ENCODE measurements around the gene DUSP8.
"Not testable (repeated sequence)": the region's sequence is repeated elsewhere in the genome, so short reads cannot be mapped to it uniquely, and the experiment has no call there.

DUSP8 gene

DNA sequence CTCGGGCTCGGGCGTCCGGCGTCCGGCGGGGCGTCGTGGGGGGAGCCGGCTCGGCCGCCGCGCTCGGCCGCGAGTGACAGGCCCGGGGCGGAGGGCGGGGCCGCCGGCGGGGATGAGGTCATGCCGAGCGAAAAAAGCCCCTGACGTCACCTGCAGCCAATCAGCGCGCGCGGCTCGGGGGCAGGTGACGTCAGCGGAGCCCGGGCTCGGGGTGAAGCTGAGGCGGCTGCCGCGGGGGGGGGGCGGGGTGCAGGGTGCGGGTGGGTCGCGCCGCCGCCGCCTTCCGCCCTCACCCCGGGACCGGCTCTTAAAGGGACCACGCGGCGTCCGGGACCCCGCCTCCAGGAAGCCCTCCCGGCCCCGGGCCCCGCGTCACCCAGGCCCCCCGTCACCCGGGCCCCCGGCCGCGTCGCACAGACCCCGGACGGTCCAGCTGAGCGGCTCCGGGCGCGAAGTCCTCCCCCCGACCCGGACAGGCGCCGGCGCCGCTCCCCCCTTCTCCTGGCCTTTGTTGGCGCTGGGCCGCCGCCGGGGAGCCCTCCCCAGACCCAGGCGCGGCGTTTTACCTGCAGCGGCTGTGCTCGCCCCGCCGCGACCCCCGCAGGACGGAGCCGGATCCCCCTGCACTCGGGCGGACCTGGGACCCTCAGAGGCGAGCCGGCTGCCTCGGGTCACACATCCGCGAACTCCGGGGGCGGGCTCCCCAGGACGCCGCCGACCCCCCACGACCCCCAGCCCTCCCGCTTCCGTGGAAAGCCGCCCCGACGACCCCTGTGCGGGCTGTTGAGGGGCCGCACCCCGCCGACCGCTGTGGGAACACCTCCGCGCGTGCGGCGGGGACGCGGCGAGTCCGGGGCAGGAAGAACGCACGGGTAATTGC, at the start of gene DUSP8:
Gene DUSP8, minus strand, starts transcription at position 75 of the 880 bp plus-strand sequence. CDS start 6,445 bp downstream, outside the sequence.
- peak; percentile 79 to 94 for DNase-seq

GRCh38 chr11:1619449-1619848, 47.4 kb upstream of the DUSP8 start:
- peak; percentile 8 to 23 for DNase-seq

DNA sequence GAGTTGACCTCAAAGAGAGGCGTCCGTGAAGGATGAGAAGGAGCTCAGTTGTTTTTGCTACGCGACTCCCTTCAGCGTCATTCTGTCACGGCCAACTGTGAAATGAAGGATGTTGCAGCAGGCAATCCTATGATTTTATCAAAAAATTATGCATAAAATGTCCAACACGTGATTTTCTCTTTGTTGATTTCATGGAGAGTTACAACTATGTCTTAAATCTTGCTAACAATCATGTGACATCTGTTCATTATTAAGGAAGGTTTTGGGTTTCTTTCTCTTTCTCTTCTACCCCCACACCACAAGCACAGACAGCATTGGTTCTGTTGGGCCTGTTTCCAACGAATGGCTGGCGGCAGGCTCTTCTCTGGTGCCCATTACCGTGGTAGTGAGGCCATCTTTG, 46.2 kb upstream of the DUSP8 start:
- no peak for DNase-seq

DNA sequence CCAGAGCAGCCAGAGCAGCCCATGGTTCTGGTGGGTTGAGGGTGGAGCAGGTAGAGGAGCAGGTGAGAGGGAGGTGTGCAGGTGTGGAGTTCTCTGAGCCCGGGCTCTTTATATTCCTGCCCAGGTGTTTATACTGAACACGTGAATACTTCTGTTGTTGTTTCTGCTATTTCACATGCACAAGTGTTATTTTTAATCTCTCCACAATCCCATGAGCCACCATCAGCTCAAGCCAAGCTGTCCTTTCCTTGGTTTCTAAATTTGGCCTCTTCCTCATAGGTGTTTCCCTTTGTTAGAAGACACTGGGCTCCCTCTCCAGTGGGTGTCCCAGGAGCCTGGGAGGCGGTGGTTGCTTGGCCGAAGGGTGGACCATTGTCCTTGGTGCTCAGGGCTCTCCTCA, 36.3 kb upstream of the DUSP8 start, which contains the start of gene KRTAP5-3:
Gene KRTAP5-3, minus strand, starts transcription at position 101 of the 400 bp plus-strand sequence. Its CDS starts 78 bp downstream, at position 23.
- DNase-seq = no peak

DNA sequence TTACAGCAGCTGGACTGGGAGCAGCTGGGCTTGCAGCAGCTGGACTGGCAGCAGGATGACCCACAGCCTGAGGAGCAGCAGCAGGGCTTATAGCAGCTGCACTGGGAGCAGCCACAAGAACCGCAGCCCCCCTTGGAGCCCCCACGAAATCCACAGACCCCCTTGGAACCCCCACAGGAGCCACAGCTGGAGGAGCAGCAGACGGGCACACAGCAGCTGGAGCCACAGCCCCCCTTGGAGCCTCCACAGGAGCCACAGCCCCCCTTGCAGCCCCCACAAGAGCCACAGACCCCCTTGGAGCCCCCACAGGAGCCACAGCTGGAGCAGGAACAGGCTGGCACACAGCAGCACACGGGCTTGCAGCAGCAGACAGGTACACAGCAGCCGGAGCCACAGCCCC, 35.8 kb upstream of the DUSP8 start:
- not testable (repeated sequence) for DNase-seq

GRCh38 chr11:1607156-1607845, 35.2 kb upstream of the DUSP8 start:
- DNase-seq = not testable (repeated sequence)

GRCh38 chr11:1605923-1606322, 33.9 kb upstream of the DUSP8 start:
- not testable (repeated sequence) for DNase-seq

- no peak for DNase-seq
These were observed 32.6 kb upstream of the DUSP8 start for GRCh38 chr11:1604711-1605110.

- no peak for DNase-seq
These were observed 32.1 kb upstream of the DUSP8 start for GRCh38 chr11:1604181-1604580.

DNA sequence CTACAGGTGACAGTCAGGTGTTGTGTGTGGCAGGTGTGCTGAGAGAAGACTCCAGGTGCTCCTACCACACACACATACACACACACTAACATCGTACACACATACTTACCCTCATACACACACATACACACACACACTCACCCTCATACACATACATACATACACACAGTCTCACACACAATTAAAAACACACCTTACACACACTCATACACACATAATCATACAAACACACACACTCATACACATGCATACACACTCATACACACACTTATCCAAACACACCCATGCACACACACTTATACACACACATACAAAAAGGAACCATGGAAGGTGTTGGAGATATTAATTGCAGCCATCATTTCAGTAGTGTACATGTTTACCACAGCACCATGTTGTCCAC, 31.6 kb upstream of the DUSP8 start:
- no peak for DNase-seq

GRCh38 chr11:1601663-1602062, 29.6 kb upstream of the DUSP8 start:
- DNase-seq = not testable (repeated sequence)

GRCh38 chr11:1600626-1601025, 28.6 kb upstream of the DUSP8 start:
- DNase-seq = no peak

GRCh38 chr11:1598816-1599215, 26.7 kb upstream of the DUSP8 start:
- no peak for DNase-seq

GRCh38 chr11:1598406-1598805, 26.3 kb upstream of the DUSP8 start:
- not testable (repeated sequence) for DNase-seq

DNA sequence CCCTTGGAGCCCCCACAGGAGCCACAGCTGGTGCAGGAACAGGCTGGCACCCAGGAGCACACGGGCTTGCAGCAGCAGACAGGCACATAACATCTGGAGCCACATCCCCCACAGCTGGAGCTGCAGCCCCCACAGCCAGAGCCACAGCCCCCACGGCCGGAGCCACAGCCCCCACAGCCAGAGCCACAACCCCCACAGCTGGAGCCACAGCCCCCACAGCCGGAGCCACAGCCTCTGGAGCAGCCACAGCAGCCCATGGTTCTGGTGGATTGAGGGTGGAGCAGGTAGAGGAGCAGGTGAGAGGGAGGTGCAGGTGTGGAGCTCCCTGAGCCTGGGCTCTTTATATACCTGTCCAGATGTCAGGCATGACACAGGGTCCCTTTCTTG, 25.9 kb upstream of the DUSP8 start, which contains the start of gene KRTAP5-2:
Gene KRTAP5-2, minus strand, starts transcription at position 301 of the 387 bp plus-strand sequence. Its CDS starts 44 bp downstream, at position 257.
- DNase-seq = no peak

- DNase-seq = no peak
These were observed 25.4 kb upstream of the DUSP8 start for GRCh38 chr11:1597331-1597993.

GRCh38 chr11:1596576-1597121, 24.6 kb upstream of the DUSP8 start:
- not testable (repeated sequence) for DNase-seq

- not testable (repeated sequence) for DNase-seq
These were observed 24.0 kb upstream of the DUSP8 start for GRCh38 chr11:1595994-1596575.

DNA sequence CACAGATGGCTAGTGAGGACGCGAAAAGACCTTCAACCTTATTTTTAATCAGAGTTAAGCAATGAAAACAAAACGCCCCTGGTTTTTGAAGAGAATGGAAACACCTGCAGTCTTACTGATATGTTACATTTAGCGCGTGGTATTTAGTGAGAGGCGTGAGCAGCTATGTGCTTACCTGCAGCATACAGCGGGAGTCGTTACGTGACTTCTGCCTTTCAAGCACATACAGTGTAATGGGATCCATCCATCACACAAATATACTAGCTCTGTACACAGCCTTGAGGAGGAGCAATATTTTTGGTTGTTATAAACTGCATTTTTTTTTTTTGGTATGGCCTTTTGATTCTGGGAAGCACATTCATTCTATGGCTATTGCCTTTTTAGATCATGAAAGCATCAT, 20.6 kb upstream of the DUSP8 start:
- no peak for DNase-seq

DNA sequence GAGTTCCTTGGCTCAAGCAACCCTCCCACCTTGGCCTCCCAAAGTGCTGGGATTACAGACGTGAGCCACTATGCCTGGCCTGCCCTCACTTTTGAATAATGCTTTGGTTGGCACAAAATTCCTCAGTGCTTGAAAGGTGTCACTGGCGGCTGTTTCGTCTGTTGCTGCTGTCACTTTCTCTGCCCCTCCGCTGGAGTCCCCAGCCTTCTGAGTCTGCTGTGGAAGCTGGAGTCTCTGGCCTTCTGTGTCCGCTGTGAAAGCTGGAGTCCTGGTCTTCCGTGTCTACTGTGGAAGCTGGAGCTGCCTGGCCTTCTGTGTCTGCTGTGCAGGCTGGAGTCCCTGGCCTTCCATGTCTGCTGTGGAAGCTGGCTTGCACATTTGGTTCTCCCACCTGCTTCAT, 17.9 kb upstream of the DUSP8 start:
- no peak for DNase-seq

DNA sequence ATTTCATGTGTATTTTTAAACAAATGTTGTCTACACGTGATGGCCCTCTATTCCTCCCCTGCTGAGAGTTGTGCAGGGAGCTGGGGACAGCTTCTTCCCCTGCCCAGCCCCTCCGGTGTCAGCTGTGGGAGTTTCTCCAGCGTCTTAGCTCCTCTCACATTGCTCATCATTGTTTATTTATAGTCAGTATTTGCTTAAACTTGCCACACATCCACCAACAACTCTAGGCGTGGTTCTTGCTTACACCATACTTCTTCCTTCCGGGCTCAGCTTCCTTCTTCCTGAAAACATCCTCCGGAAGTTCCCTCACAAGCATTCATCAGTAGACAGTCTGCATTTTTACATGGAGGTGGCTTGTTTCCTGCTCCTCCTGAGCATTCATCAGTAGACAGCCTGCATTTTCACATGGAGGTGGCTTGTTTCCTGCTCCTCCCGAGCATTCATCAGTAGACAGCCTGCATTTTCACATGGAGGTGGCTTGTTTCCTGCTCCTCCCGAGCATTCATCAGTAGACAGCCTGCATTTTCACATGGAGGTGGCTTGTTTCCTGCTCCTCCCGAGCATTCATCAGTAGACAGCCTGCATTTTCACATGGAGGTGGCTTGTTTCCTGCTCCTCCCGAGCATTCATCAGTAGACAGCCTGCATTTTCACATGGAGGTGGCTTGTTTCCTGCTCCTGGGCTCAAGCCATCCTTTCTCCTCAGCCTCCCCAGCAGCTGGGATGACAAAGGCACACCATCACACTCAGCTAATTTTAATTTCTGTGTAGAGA, 17.3 kb upstream of the DUSP8 start:
- peak; percentile 81 to 91 for DNase-seq

DNA sequence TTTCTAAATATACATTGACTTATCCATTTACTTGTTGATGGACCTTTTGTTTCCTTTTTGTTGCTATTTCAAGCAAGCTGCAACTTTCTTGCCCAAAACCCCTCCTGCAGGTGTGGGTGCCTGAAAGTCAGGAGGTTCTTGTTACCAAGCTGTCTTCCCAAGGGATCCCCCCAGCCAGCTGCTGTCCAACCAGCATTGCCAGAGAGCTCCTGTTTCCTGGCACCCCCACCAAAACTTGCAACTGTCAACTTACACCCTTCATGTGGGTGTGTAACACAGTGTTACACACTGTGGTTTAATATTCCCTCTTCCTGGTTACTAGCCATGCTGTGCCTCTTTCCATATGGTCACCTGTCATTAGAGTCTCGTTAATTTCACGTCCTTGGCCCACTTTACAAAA, 14.6 kb upstream of the DUSP8 start:
- no peak for DNase-seq

Measured in inflammatory macrophage treated with lipopolysaccharide for 1 hour (primary cell).